SK-N-SH (cell line): ENCODE measurements around the gene RPS6KC1. TPM values are rescaled to one million over a fixed set of nuclear protein-coding genes. Genes with fewer than 3 reads are reported as not detected.

Source experiments
- CTCF ChIA-PET: fragments of 300-600, 350-600 bp; formaldehyde crosslinking; extraction: SDS; loops from one replicate; lab custom pipeline; 2021; lab: Yijun Ruan, JAX
- POLR2A ChIA-PET: fragments of 350-600 bp; sonication (Branson Sonifier 250); formaldehyde crosslinking; extraction: SDS; loops from one replicate; lab custom pipeline; 2020; ENCODE audit warnings: antibody characterized with exemption, inconsistent platforms; lab: Yijun Ruan, JAX
- DNase-seq: peaks from one replicate; pipeline ENCODE4 v3.0.0; 2012
- H2AFZ ChIP-seq: fragments of 200-600 bp; sonication (generic); 2 replicates; pipeline ENCODE4 v1.8.1; 2016; ENCODE audit warnings: antibody characterized with exemption, mild to moderate bottlenecking, low read depth
- H3F3A ChIP-seq: fragments of 200-600 bp; sonication (generic); replicated peaks from 2 replicates; pipeline ENCODE3; 2016; ENCODE audit warnings: antibody characterized with exemption, mild to moderate bottlenecking; ENCODE audit not compliant: insufficient read depth
- H3K27ac ChIP-seq, 2 experiments: fragments of 200-500 bp in 1 of 2; fragments of 200-600 bp in 1 of 2; sonication (Bioruptor generic) in 1 of 2; sonication (generic), shearing (Covaris generic) in 1 of 2; 2 replicates each; pipeline versions ENCODE4 v1.5.1 to v1.6.1; 2014 to 2016; ENCODE audit warnings: low read depth in 2 of 2, inconsistent platforms in 1 of 2, low read length in 1 of 2, mild to moderate bottlenecking in 1 of 2, mixed read lengths in 1 of 2
- H3K27me3 ChIP-seq: fragments of 200-600 bp; sonication (generic), shearing (Covaris generic); 2 replicates; pipeline ENCODE4 v1.6.1; 2016; ENCODE audit warnings: mixed run types; ENCODE audit not compliant: insufficient read depth
- H3K36me3 ChIP-seq, 2 experiments: fragments of 200-500 bp in 1 of 2; fragments of 200-600 bp in 1 of 2; sonication (Bioruptor generic) in 1 of 2; sonication (generic) in 1 of 2; replicated peaks in 1 of 2; 2 replicates each; pipeline versions ENCODE3 to v1.5.1; 2014 to 2016; ENCODE audit warnings: low read length in 1 of 2, mild to moderate bottlenecking in 1 of 2; ENCODE audit not compliant: insufficient read depth in 2 of 2, control insufficient read depth in 1 of 2
- H3K4me1 ChIP-seq, 2 experiments: fragments of 200-500 bp in 1 of 2; fragments of 200-600 bp in 1 of 2; sonication (Bioruptor generic) in 1 of 2; sonication (generic), shearing (Covaris generic) in 1 of 2; 2 replicates each; pipeline versions ENCODE4 v1.5.1 to v1.6.1; 2014 to 2016; ENCODE audit warnings: low read depth in 1 of 2, low read length in 1 of 2, mixed run types in 1 of 2; ENCODE audit not compliant: insufficient read depth in 2 of 2, control insufficient read depth in 1 of 2
- H3K4me2 ChIP-seq: fragments of 200-600 bp; sonication (generic), shearing (Covaris generic); 2 replicates; pipeline ENCODE4 v1.6.1; 2017; ENCODE audit warnings: mixed run types
- H3K4me3 ChIP-seq, 2 experiments: fragments of 200-500 bp in 1 of 2; fragments of 200-600 bp in 1 of 2; sonication (Bioruptor generic) in 1 of 2; sonication (generic), shearing (Covaris generic) in 1 of 2; 2 replicates each; pipeline versions ENCODE4 v1.5.1 to v1.8.1; 2014 to 2016; ENCODE audit warnings: low read depth in 2 of 2, inconsistent platforms in 1 of 2, low read length in 1 of 2, mild to moderate bottlenecking in 1 of 2, mixed read lengths in 1 of 2, moderate library complexity in 1 of 2
- H3K79me2 ChIP-seq: fragments of 200-600 bp; sonication (generic); 2 replicates; pipeline ENCODE4 v1.8.1; 2017; ENCODE audit warnings: mild to moderate bottlenecking; ENCODE audit not compliant: insufficient read depth
- H3K9ac ChIP-seq: fragments of 200-600 bp; sonication (generic); 2 replicates; pipeline ENCODE4 v1.6.1; 2017; ENCODE audit warnings: mixed run types
- H3K9me2 ChIP-seq: fragments of 200-600 bp; sonication (generic); 2 replicates; pipeline ENCODE4 v1.6.1; 2017; ENCODE audit warnings: mixed run types
- H3K9me3 ChIP-seq: fragments of 200-600 bp; sonication (generic); 2 replicates; pipeline ENCODE4 v1.6.1; 2017; ENCODE audit warnings: mixed run types, mild to moderate bottlenecking, moderate library complexity
- H4K20me1 ChIP-seq: fragments of 200-600 bp; sonication (generic); 2 replicates; pipeline ENCODE4 v1.6.1; 2017; ENCODE audit warnings: mild to moderate bottlenecking, mixed run types; ENCODE audit not compliant: insufficient read depth
- ELF1 ChIP-seq: IDR thresholded peaks from 2 replicates; pipeline ENCODE4 v1.4.0; 2012
- FOXM1 ChIP-seq: IDR thresholded peaks from 2 replicates; pipeline ENCODE4 v1.4.0; 2012; ENCODE audit warnings: low read depth, mild to moderate bottlenecking
- GATA2 ChIP-seq: sonication (generic); formaldehyde crosslinking; IDR thresholded peaks from 2 replicates; pipeline ENCODE4 v1.5.0; 2020; ENCODE audit warnings: mild to moderate bottlenecking, missing genetic modification reagents
- MEF2A ChIP-seq: IDR thresholded peaks from 2 replicates; pipeline ENCODE4 v1.4.0; 2012; ENCODE audit warnings: low read depth, borderline replicate concordance
- NFIC ChIP-seq: IDR thresholded peaks from 2 replicates; pipeline ENCODE4 v1.4.0; 2012; ENCODE audit warnings: borderline replicate concordance
- PBX3 ChIP-seq: IDR thresholded peaks from 2 replicates; pipeline ENCODE4; 2012
- RFX5 ChIP-seq: IDR thresholded peaks from 2 replicates; pipeline ENCODE4 v1.6.1; 2012; ENCODE audit warnings: mild to moderate bottlenecking, improper control_type of control experiment, low read length
- SIN3A ChIP-seq: IDR thresholded peaks from 2 replicates; pipeline ENCODE4 v1.6.1; 2012; ENCODE audit warnings: low read depth, mild to moderate bottlenecking, low read length, moderate library complexity, borderline replicate concordance
- TCF12 ChIP-seq: IDR thresholded peaks from 2 replicates; pipeline ENCODE4 v1.4.0; 2012
- TEAD4 ChIP-seq: IDR thresholded peaks from 2 replicates; pipeline ENCODE4 v1.4.0; 2012; ENCODE audit warnings: mild to moderate bottlenecking, borderline replicate concordance; ENCODE audit not compliant: insufficient read depth
- YY1 ChIP-seq: IDR thresholded peaks from 2 replicates; pipeline ENCODE4 v1.4.0; 2012; ENCODE audit warnings: low read depth, mild to moderate bottlenecking
- WGBS: methylation state at CpG from one replicate; pipeline ENCODE4 v1.1.6; 2017; ENCODE audit warnings: low lambda C conversion rate; 5-methylcytosine and 5-hydroxymethylcytosine counted together
- polyA plus RNA-seq, 3 experiments: library from polyadenylated mRNA; depleted of rRNA; stranded (reverse); fragments of >200 nt; gene quantifications; 2 replicates each; pipeline ENCODE4 v1.2.3, GENCODE V29; 2012
- TF ChIP-seq, protein P1 (sequence below): IDR thresholded peaks from 2 replicates; pipeline ENCODE4 v1.6.1; 2012; ENCODE audit warnings: mild to moderate bottlenecking, low read depth, low read length, moderate library complexity
- TF ChIP-seq, protein P2 (sequence below): fragments of 150-350 bp; IDR thresholded peaks from 2 replicates; pipeline ENCODE4 v1.6.1; 2017; ENCODE audit warnings: antibody characterized with exemption, low read length, low read depth, borderline replicate concordance

The RPS6KC1 gene
- polyA plus RNA-seq, 1 of the 3 experiments (the other 2 are of a cell fraction), result 7.8 TPM

GRCh38 chr1:213162862-213163261 lies 111.8 kb downstream of the RPS6KC1 start:
- DNase-seq, result no peak
- 58% methylated on average over 1 of the region's 1 CpG for WGBS
- Histone ChIP-seq H2AFZ (no peak overlapping the region), H3K9ac (no peak overlapping the region), H3K4me1 (no peaks in the 10 kb centered on the region), H3F3A (peaks cover 1% of the 10 kb centered on the region), H4K20me1 (no peaks in the 10 kb centered on the region), H3K4me3 (no peak overlapping the region), H3K4me2 (no peak overlapping the region), H3K9me3 (no peaks in the 10 kb centered on the region), H3K36me3 (peaks cover 2 to 11% of the 10 kb centered on the region in 2 experiments), H3K27ac (no peak overlapping the region), H3K27me3 (no peaks in the 10 kb centered on the region), H3K9me2 (no peaks in the 10 kb centered on the region), H3K79me2 (no peaks in the 10 kb centered on the region)
- TF ChIP-seq PBX3 (no peak), TCF12 (no peak), MEF2A (no peak), TEAD4 (no peak), ELF1 (no peak), FOXM1 (no peak), NFIC (no peak), SIN3A (no peak)
- TF ChIP-seq, protein P1, sequence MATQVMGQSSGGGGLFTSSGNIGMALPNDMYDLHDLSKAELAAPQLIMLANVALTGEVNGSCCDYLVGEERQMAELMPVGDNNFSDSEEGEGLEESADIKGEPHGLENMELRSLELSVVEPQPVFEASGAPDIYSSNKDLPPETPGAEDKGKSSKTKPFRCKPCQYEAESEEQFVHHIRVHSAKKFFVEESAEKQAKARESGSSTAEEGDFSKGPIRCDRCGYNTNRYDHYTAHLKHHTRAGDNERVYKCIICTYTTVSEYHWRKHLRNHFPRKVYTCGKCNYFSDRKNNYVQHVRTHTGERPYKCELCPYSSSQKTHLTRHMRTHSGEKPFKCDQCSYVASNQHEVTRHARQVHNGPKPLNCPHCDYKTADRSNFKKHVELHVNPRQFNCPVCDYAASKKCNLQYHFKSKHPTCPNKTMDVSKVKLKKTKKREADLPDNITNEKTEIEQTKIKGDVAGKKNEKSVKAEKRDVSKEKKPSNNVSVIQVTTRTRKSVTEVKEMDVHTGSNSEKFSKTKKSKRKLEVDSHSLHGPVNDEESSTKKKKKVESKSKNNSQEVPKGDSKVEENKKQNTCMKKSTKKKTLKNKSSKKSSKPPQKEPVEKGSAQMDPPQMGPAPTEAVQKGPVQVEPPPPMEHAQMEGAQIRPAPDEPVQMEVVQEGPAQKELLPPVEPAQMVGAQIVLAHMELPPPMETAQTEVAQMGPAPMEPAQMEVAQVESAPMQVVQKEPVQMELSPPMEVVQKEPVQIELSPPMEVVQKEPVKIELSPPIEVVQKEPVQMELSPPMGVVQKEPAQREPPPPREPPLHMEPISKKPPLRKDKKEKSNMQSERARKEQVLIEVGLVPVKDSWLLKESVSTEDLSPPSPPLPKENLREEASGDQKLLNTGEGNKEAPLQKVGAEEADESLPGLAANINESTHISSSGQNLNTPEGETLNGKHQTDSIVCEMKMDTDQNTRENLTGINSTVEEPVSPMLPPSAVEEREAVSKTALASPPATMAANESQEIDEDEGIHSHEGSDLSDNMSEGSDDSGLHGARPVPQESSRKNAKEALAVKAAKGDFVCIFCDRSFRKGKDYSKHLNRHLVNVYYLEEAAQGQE, result no peak
- TF ChIP-seq, protein P2, sequence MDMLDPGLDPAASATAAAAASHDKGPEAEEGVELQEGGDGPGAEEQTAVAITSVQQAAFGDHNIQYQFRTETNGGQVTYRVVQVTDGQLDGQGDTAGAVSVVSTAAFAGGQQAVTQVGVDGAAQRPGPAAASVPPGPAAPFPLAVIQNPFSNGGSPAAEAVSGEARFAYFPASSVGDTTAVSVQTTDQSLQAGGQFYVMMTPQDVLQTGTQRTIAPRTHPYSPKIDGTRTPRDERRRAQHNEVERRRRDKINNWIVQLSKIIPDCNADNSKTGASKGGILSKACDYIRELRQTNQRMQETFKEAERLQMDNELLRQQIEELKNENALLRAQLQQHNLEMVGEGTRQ, result no peak
- POLR2A ChIA-PET, result no interaction called here
- CTCF ChIA-PET, result no interaction called here

- WGBS, result 90% methylated on average over 3 of the region's 3 CpGs
These were observed 112.3 kb downstream of the RPS6KC1 start for GRCh38 chr1:213163278-213163711.

More at GRCh38 chr1:213163278-213163711, 112.3 kb downstream of the RPS6KC1 start:
- Histone ChIP-seq H3K27me3 (no peaks in the 10 kb centered on the region), H3K4me2 (no peak overlapping the region), H3K36me3 (peaks cover 0 to 13% of the 10 kb centered on the region in 2 experiments), H3K9ac (no peak overlapping the region), H2AFZ (no peak overlapping the region), H3K4me3 (no peak overlapping the region), H3K4me1 (no peaks in the 10 kb centered on the region), H3K9me3 (no peaks in the 10 kb centered on the region), H4K20me1 (no peaks in the 10 kb centered on the region), H3K79me2 (no peaks in the 10 kb centered on the region), H3K9me2 (no peaks in the 10 kb centered on the region), H3K27ac (no peak overlapping the region), H3F3A (no peaks in the 10 kb centered on the region)
- CTCF ChIA-PET, result no interaction called here
- POLR2A ChIA-PET, result no interaction called here
- TF ChIP-seq TEAD4, result no peak
- no peak for TF ChIP-seq GATA2 (CRISPR knock-in tag)
- TF ChIP-seq YY1, result no peak
- no peak for TF ChIP-seq MEF2A
- TF ChIP-seq RFX5, result no peak
- TF ChIP-seq FOXM1, result no peak
- DNase-seq, result no peak
